ENCODE data around the gene WDR82.
"Not testable (repeated sequence)": the region's sequence is repeated elsewhere in the genome, so short reads cannot be mapped to it uniquely, and the experiment has no call there.

The WDR82 gene

GRCh38 chr3:52289338-52289746, 10.9 kb upstream of the WDR82 start:
- DNase-seq (ENCODE audit: low read depth in 2 of 2) = no peak
- no peak overlapping the region for H3K4me3 ChIP-seq (replicated peaks in 1 of 2; ENCODE audit: low read depth in 2 of 2, low read length in 2 of 2)
- TF ChIP-seq CTCF (IDR thresholded peaks at IDR 0.05; ENCODE audit: low read depth, low read length) = no peak

DNA sequence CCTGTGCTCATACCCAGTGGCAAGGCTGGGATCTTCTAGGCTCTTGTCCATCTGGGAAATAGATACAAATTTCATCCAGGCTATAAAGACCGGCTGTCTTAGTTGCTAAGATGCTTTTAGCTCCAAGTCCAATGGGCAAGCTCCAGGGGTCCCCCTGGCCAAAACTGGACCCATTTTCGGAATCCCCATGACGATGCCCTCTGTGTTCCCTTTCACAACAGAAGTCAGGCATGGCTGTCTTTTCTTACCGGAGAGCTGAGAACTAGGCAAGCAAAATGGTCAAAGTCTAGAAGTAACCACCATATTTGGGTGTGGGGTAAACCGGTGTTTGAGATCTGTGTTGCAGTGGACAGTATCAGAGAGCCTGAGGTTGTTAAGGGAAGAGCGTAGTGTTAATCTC, 10.2 kb upstream of the WDR82 start:
- H3K4me3 ChIP-seq (replicated peaks in 1 of 2; ENCODE audit: low read depth in 2 of 2, low read length in 2 of 2) = peak overlapping the region; percentile 78 to 91
- no peak for DNase-seq (ENCODE audit: low read depth in 2 of 2)
- TF ChIP-seq CTCF (IDR thresholded peaks at IDR 0.05; ENCODE audit: low read depth, low read length) = no peak

DNA sequence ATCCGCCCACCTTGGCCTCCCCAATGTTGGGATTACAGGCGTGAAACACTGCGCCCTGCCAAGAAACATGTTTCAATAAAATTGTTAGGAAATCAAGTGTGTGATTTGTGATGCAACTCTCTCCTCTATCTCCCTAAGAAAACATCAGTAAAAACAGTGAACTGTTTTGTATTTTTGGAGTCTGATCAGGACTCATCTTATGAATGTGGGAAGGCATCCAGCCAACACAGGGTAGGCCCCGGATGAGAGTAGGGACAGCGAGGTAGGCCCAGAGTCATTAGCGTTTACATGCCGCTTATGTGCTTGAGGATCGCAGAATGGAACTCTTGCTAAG, 8.3 kb upstream of the WDR82 start:
- DNase-seq (ENCODE audit: low read depth in 2 of 2) = peak; percentile 63 to 70
- H3K4me3 ChIP-seq (replicated peaks in 1 of 2; ENCODE audit: low read depth in 2 of 2, low read length in 2 of 2) = peak overlapping the region; percentile 78 to 91
- TF ChIP-seq CTCF (IDR thresholded peaks at IDR 0.05; ENCODE audit: low read depth, low read length) = no peak

DNA sequence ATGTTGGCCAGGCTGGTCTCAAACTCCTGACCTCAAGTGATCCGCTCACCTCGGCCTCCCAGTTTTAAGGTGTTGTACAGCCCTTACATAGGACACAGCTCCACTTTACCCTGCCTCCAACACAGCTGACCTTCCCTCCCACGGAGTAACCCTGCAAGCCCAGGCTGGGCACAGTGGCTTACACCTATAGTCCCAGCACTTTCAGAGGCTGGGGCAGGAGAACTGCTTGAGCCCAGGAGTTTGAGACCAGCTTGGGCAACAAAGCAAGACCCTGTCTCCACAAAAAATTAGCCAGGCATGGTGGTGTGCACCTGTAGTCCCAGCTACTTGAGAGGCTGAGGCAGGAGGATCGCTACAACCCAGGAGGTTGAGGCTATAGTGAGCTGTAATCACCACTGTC, 5.6 kb upstream of the WDR82 start:
- H3K4me3 ChIP-seq (replicated peaks in 1 of 2; ENCODE audit: low read depth in 2 of 2, low read length in 2 of 2); DNase-seq (ENCODE audit: low read depth in 2 of 2): not testable (repeated sequence)

GRCh38 chr3:52283306-52283705, 4.9 kb upstream of the WDR82 start:
- DNase-seq (ENCODE audit: low read depth in 2 of 2) = no peak
- H3K4me3 ChIP-seq (replicated peaks in 1 of 2; ENCODE audit: low read depth in 2 of 2, low read length in 2 of 2) = no peak overlapping the region
- TF ChIP-seq CTCF (IDR thresholded peaks at IDR 0.05; ENCODE audit: low read depth, low read length) = no peak

GRCh38 chr3:52281981-52282801, 3.7 kb upstream of the WDR82 start:
- DNase-seq (ENCODE audit: low read depth in 2 of 2) = peak in 1 of 2 donors; percentile 37
- no peak for TF ChIP-seq CTCF (IDR thresholded peaks at IDR 0.05; ENCODE audit: low read depth, low read length)
- no peak overlapping the region for H3K4me3 ChIP-seq (replicated peaks in 1 of 2; ENCODE audit: low read depth in 2 of 2, low read length in 2 of 2)

DNA sequence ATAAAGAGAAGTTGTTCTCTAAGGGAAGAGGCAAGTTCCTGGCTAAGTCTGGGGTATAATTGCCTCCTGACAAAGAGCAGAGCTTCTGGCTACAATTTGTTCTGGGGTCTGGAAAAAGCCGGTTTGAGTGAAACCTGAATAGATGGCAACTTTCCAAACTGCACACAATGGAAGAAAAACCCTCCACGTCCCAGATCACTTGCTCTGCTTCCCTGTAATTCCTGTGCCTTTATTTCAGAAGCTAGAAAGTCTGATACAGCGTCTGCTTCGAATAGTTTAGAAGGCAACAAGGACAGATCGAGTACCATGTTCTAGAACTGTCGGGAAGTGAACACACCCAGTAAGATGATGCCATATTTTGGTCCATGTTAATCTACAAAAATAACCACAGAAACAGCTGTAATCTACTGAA, 1.6 kb upstream of the WDR82 start:
- DNase-seq (ENCODE audit: low read depth in 2 of 2) = peak; percentile 53 to 68
- peak overlapping the region in 1 of 2 donors; percentile 1 for H3K4me3 ChIP-seq (replicated peaks in 1 of 2; ENCODE audit: low read depth in 2 of 2, low read length in 2 of 2)
- TF ChIP-seq CTCF (IDR thresholded peaks at IDR 0.05; ENCODE audit: low read depth, low read length) = no peak
